K562 (cell line): ENCODE data around the gene RALY. TPM values are rescaled to one million over a fixed set of nuclear protein-coding genes. Genes with fewer than 3 reads are reported as not detected.
A peak's percentile ranks its signal among the peaks of the same experiment; 100 is the strongest.

Experiments used
- ATAC-seq: fragments of 200-7000 bp; cut with Tn5 transposase; 3 replicates; pipeline ENCODE4 v1.9.1; 2020; ENCODE audit warnings: moderate library complexity
- BruUV-seq: library from RNA; stranded (reverse); fragments of 400-500 nt; replicated peaks from 2 replicates; lab custom pipeline; 2021; lab: Mats Ljungman, UMichigan
- CTCF ChIA-PET: fragments of 300-600 bp; formaldehyde crosslinking; extraction: SDS; loops from one replicate; lab custom pipeline; 2021; ENCODE audit warnings: low intra/inter-chr PET ratio; lab: Yijun Ruan, JAX
- POLR2A ChIA-PET: fragments of 300-600, 350-650 bp; sonication (Branson Sonifier 250); formaldehyde crosslinking; extraction: SDS; loops from one replicate; lab custom pipeline; 2021; ENCODE audit warnings: antibody characterized with exemption, inconsistent platforms; lab: Yijun Ruan, JAX
- DNase-seq, 4 experiments: peaks; one replicate each; pipeline versions ENCODE4 v3.0.0 to v3.0.0-alpha.2; 2011 to 2018; ENCODE audit warnings: low spot score in 3 of 4, mixed read lengths in 3 of 4; ENCODE audit errors: extremely low read depth in 1 of 4
- FAIRE-seq: peaks from 2 replicates; lab custom pipeline; 2011; peaks lifted over from hg19 to GRCh38; lab: Jason Lieb, UNC
- H2AFZ ChIP-seq: 2 replicates; pipeline ENCODE4 v1.6.0; 2011; ENCODE audit warnings: low read depth, low read length, control low read depth, inconsistent platforms
- H3K27ac ChIP-seq: fragments of 200-600 bp; 3 replicates; pipeline ENCODE4 v1.8.0; 2011; ENCODE audit warnings: low read depth, mild to moderate bottlenecking, control low read depth, inconsistent platforms, low read length, moderate library complexity, mixed read lengths; ENCODE audit errors: extremely low read depth
- H3K27me3 ChIP-seq, 2 experiments: fragments of 300-600 bp in 1 of 2; 2 replicates in 1 of 2; 3 replicates in 1 of 2; pipeline versions ENCODE4 v1.6.0 to v1.8.0; 2011; ENCODE audit warnings: inconsistent platforms in 2 of 2, low read length in 2 of 2, mild to moderate bottlenecking in 1 of 2, mixed read lengths in 1 of 2, moderate library complexity in 1 of 2; ENCODE audit not compliant: control insufficient read depth in 2 of 2, insufficient read depth in 2 of 2
- H3K36me3 ChIP-seq: fragments of 300-600 bp; 3 replicates; pipeline ENCODE4 v1.8.0; 2011; ENCODE audit warnings: mild to moderate bottlenecking, low read length, inconsistent platforms; ENCODE audit not compliant: control insufficient read depth, insufficient read depth
- H3K4me1 ChIP-seq, 2 experiments: fragments of 200-600 bp in 1 of 2; replicated peaks in 1 of 2; 2 replicates in 1 of 2; 3 replicates in 1 of 2; pipeline versions ENCODE4 v1.5.1 to v1.8.0; 2011; ENCODE audit warnings: inconsistent platforms in 2 of 2, low read length in 2 of 2, mild to moderate bottlenecking in 1 of 2, mixed read lengths in 1 of 2, moderate library complexity in 1 of 2; ENCODE audit not compliant: control insufficient read depth in 2 of 2, insufficient read depth in 2 of 2
- H3K4me2 ChIP-seq: 2 replicates; pipeline ENCODE4 v1.6.1; 2011; ENCODE audit warnings: low read length, control low read depth, inconsistent platforms, mixed read lengths; ENCODE audit not compliant: insufficient read depth
- H3K4me3 ChIP-seq: fragments of 200-600 bp; sonication (generic), shearing (Covaris generic); 2 replicates; pipeline ENCODE4 v1.5.1; 2016; ENCODE audit warnings: control low read depth, inconsistent platforms
- H3K79me2 ChIP-seq: fragments of 200-600 bp; 3 replicates; pipeline ENCODE4 v1.8.0; 2011; ENCODE audit warnings: low read length, inconsistent platforms; ENCODE audit not compliant: control insufficient read depth, insufficient read depth
- H3K9ac ChIP-seq, 2 experiments: 2 replicates each; pipeline versions ENCODE4 v1.6.0 to v1.6.1; 2011; ENCODE audit warnings: low read depth in 2 of 2, low read length in 2 of 2, control low read depth in 1 of 2, inconsistent platforms in 1 of 2, mild to moderate bottlenecking in 1 of 2, mixed read lengths in 1 of 2; ENCODE audit not compliant: insufficient read depth in 1 of 2
- H3K9me1 ChIP-seq: one replicate; pipeline ENCODE4 v1.6.0; 2011; ENCODE audit warnings: inconsistent platforms, mild to moderate bottlenecking, low read length, moderate library complexity; ENCODE audit not compliant: control insufficient read depth, insufficient read depth
- H3K9me3 ChIP-seq: replicated peaks from 2 replicates; pipeline ENCODE4 v1.5.1; 2011; ENCODE audit warnings: low read depth, low read length, inconsistent platforms; ENCODE audit not compliant: control insufficient read depth, insufficient read depth
- H4K20me1 ChIP-seq: replicated peaks from 2 replicates; pipeline ENCODE4 v1.6.1; 2011; ENCODE audit warnings: low read length, inconsistent platforms, mixed read lengths; ENCODE audit not compliant: control insufficient read depth, insufficient read depth
- EGR1 ChIP-seq: fragments of 450-650 bp; conservative IDR thresholded peaks from 2 replicates; pipeline ENCODE4 v1.6.1; 2017; ENCODE audit warnings: mild to moderate bottlenecking
- ESRRA ChIP-seq: fragments of 450-650 bp; IDR thresholded peaks from 2 replicates; pipeline ENCODE4 v1.6.1; 2014; ENCODE audit warnings: low read depth, mild to moderate bottlenecking, moderate library complexity, borderline replicate concordance
- HMGXB4 ChIP-seq: sonication (generic); formaldehyde crosslinking; IDR thresholded peaks from 2 replicates; pipeline ENCODE4 v1.8.1; 2023; ENCODE audit warnings: mild to moderate bottlenecking, missing genetic modification reagents
- WGBS: fragments of 100-300 bp; shearing (Covaris generic); methylation state at CpG from one replicate; pipeline ENCODE4 v1.1.6; 2016; ENCODE audit warnings: low coverage, mixed read lengths; ENCODE audit not compliant: insufficient coverage; ENCODE audit errors: missing lambda C conversion rate; 5-methylcytosine and 5-hydroxymethylcytosine counted together
- in situ Hi-C: fragments of 300-500 bp; cut with MboI; formaldehyde crosslinking; loops from 4 replicates; pipeline ENCODE4 v1.15.0; 2018; ENCODE audit warnings: inconsistent platforms, mixed read lengths
- intact Hi-C: fragments of 100-400 bp; cut with micrococcal nuclease; formaldehyde crosslinking; loops from 2 replicates; pipeline ENCODE4 v1.14.2; 2022
- polyA plus RNA-seq, 8 experiments: library from polyadenylated mRNA; depleted of rRNA in 4 of 8; stranded (reverse) in 5 of 8; unstranded in 3 of 8; fragments of >200 nt; fragmentation: Nextera tagmentation in 2 of 8; fragmentation: Illumina TruSeq in 1 of 8; extraction: Ambion mirVana in 2 of 8; extraction: Trizol in 1 of 8; gene quantifications; 2 replicates each; pipeline versions ENCODE4 v1.2.1 to v1.2.3, GENCODE V29; 2011 to 2014; ENCODE audit warnings: inconsistent platforms in 1 of 8, missing spikeins in 1 of 8
- total RNA-seq, 7 experiments: library from RNA; depleted of rRNA in 6 of 7; stranded (reverse); fragments of >200 nt in 6 of 7; fragmentation: Illumina TruSeq in 2 of 7; extraction: Trizol in 2 of 7; gene quantifications; 2 replicates each; pipeline versions ENCODE4 v1.2.1 to v1.2.3, GENCODE V29; 2011 to 2021; ENCODE audit warnings: low replicate concordance in 1 of 7

RALY gene
- total and polyA plus RNA-seq, 9 of the 15 experiments (the other 6 are each of a cell fraction or from before 2014, with no cell fraction given) = 0.80 to 207 (median 128) TPM

GRCh38 chr20:34074101-34074760 lies 80.5 kb downstream of the RALY start:
- Histone ChIP-seq H3K27me3 (no peaks in the 10 kb centered on the region), H3K9ac (no peak overlapping the region), H3K36me3 (peaks cover 79% of the 10 kb centered on the region), H4K20me1 (peaks cover 15% of the 10 kb centered on the region), H3K4me3 (no peak overlapping the region), H3K4me2 (no peak overlapping the region), H2AFZ (no peak overlapping the region), H3K9me1 (peaks cover 6% of the 10 kb centered on the region), H3K4me1 (peaks cover 0 to 5% of the 10 kb centered on the region in 2 experiments; a peak in 2 of 5 replicates), H3K9me3 (no peaks in the 10 kb centered on the region), H3K79me2 (peaks cover 17% of the 10 kb centered on the region), H3K27ac (no peak overlapping the region)
- ATAC-seq (no peak), DNase-seq (no peak), FAIRE-seq (no peak)
- intact Hi-C loops (loop anchor here (5.0 kb wide), 1 partner anchor 212 kb away; no protein-coding TSS in a partner anchor), in situ Hi-C loops (loop anchor here (10.0 kb wide), 1 partner anchor 149 kb away; no protein-coding TSS in a partner anchor)
- 68% methylated on average over 4 of the region's 7 CpGs for WGBS
- no TSS peak for BruUV-seq
- CTCF ChIA-PET = no interaction called here
- POLR2A ChIA-PET = interaction anchor here (0.6 to 1.2 kb wide), 5 partner anchors 21 to 317 kb away, joined by 3 to 4 read pairs (median 3); partner anchors contain the start of gene EIF2S2
- TF ChIP-seq EGR1 = 0 out of 2 replicates have a peak, but pooled peaks have one; percentile 29
- TF ChIP-seq HMGXB4 = no peak
- TF ChIP-seq ESRRA = no peak
